Nephron (organoid): ENCODE data around the gene LANCL2.

Experiments
- H3K27ac Mint-ChIP-seq, 3 experiments: 2 replicates each; pipeline ENCODE4 v1.8.0; 2020; ENCODE audit warnings: mixed read lengths in 3 of 3, mild to moderate bottlenecking in 2 of 3, moderate library complexity in 1 of 3
- H3K27me3 Mint-ChIP-seq: 2 replicates; pipeline ENCODE4 v1.8.0; 2021; ENCODE audit warnings: low read depth, mild to moderate bottlenecking, moderate library complexity, mixed read lengths
- H3K36me3 Mint-ChIP-seq: 2 replicates; pipeline ENCODE4 v1.8.0; 2020; ENCODE audit warnings: low read depth, mixed read lengths
- H3K4me1 Mint-ChIP-seq: 2 replicates; pipeline ENCODE4 v1.8.0; 2020; ENCODE audit warnings: mixed read lengths
- H3K4me3 Mint-ChIP-seq, 3 experiments: 2 replicates each; pipeline ENCODE4 v1.8.0; 2020; ENCODE audit warnings: mild to moderate bottlenecking in 3 of 3, mixed read lengths in 3 of 3, moderate library complexity in 2 of 3
- H3K9me3 Mint-ChIP-seq: 2 replicates; pipeline ENCODE4 v1.8.0; 2020; ENCODE audit warnings: mixed read lengths
- CTCF ChIP-seq, 3 experiments: fragments of 200-600 bp; sonication (generic); IDR thresholded peaks; one replicate each; pipeline ENCODE4 v1.5.0; 2021; ENCODE audit warnings: antibody characterized with exemption in 3 of 3; ENCODE audit not compliant: unreplicated experiment in 3 of 3

The LANCL2 gene

GRCh38 chr7:55343860-55344606 lies 21.1 kb upstream of the LANCL2 start:
- H3K4me3 Mint-ChIP-seq: no peak overlapping the region
- H3K27ac Mint-ChIP-seq: no peak overlapping the region
- H3K27me3 Mint-ChIP-seq: no peaks in the 10 kb centered on the region
- H3K9me3 Mint-ChIP-seq: peaks cover 6% of the 10 kb centered on the region
- no peak for TF ChIP-seq CTCF (IDR thresholded peaks at IDR 0.05; ENCODE audit: unreplicated experiment in 3 of 3)
- no peaks in the 10 kb centered on the region for H3K4me1 Mint-ChIP-seq
- H3K36me3 Mint-ChIP-seq: no peaks in the 10 kb centered on the region

GRCh38 chr7:55344840-55345239 lies 20.3 kb upstream of the LANCL2 start:
- H3K4me3 Mint-ChIP-seq: no peak overlapping the region

GRCh38 chr7:55345292-55345691 lies 19.8 kb upstream of the LANCL2 start:
- H3K4me1 Mint-ChIP-seq: no peaks in the 10 kb centered on the region
- H3K4me3 Mint-ChIP-seq: no peak overlapping the region
- no peak overlapping the region for H3K27ac Mint-ChIP-seq
- no peaks in the 10 kb centered on the region for H3K27me3 Mint-ChIP-seq
- H3K9me3 Mint-ChIP-seq: peaks cover 6% of the 10 kb centered on the region
- no peak for TF ChIP-seq CTCF (IDR thresholded peaks at IDR 0.05; ENCODE audit: unreplicated experiment in 3 of 3)
- no peaks in the 10 kb centered on the region for H3K36me3 Mint-ChIP-seq

More at GRCh38 chr7:55344840-55345239, 20.3 kb upstream of the LANCL2 start:
- peaks cover 6% of the 10 kb centered on the region for H3K9me3 Mint-ChIP-seq
- TF ChIP-seq CTCF (IDR thresholded peaks at IDR 0.05; ENCODE audit: unreplicated experiment in 3 of 3): no peak
- H3K4me1 Mint-ChIP-seq: no peaks in the 10 kb centered on the region
- H3K36me3 Mint-ChIP-seq: no peaks in the 10 kb centered on the region
- no peaks in the 10 kb centered on the region for H3K27me3 Mint-ChIP-seq
- no peak overlapping the region for H3K27ac Mint-ChIP-seq

- Mint-ChIP-seq H3K27me3 (no peaks in the 10 kb centered on the region), H3K36me3 (no peaks in the 10 kb centered on the region), H3K9me3 (peaks cover 6% of the 10 kb centered on the region), H3K4me1 (no peaks in the 10 kb centered on the region), H3K4me3 (no peak overlapping the region), H3K27ac (no peak overlapping the region)
- no peak for TF ChIP-seq CTCF (IDR thresholded peaks at IDR 0.05; ENCODE audit: unreplicated experiment in 3 of 3)
Measured at GRCh38 chr7:55348502-55348901, 16.6 kb upstream of the LANCL2 start.

GRCh38 chr7:55349121-55349520 lies 16.0 kb upstream of the LANCL2 start:
- no peaks in the 10 kb centered on the region for H3K27me3 Mint-ChIP-seq
- no peaks in the 10 kb centered on the region for H3K36me3 Mint-ChIP-seq
- H3K9me3 Mint-ChIP-seq: peaks cover 6% of the 10 kb centered on the region
- H3K27ac Mint-ChIP-seq: no peak overlapping the region
- TF ChIP-seq CTCF (IDR thresholded peaks at IDR 0.05; ENCODE audit: unreplicated experiment in 3 of 3): no peak
- H3K4me3 Mint-ChIP-seq: no peak overlapping the region
- no peaks in the 10 kb centered on the region for H3K4me1 Mint-ChIP-seq

- Mint-ChIP-seq H3K4me3 (no peak overlapping the region), H3K9me3 (peaks cover 6% of the 10 kb centered on the region), H3K36me3 (no peaks in the 10 kb centered on the region), H3K27ac (no peak overlapping the region), H3K4me1 (no peaks in the 10 kb centered on the region), H3K27me3 (no peaks in the 10 kb centered on the region)
- no peak for TF ChIP-seq CTCF (IDR thresholded peaks at IDR 0.05; ENCODE audit: unreplicated experiment in 3 of 3)
Measured at GRCh38 chr7:55350281-55350680, 14.9 kb upstream of the LANCL2 start.
